Measurements from ENCODE around the gene CRIM1.

The CRIM1 gene

DNA sequence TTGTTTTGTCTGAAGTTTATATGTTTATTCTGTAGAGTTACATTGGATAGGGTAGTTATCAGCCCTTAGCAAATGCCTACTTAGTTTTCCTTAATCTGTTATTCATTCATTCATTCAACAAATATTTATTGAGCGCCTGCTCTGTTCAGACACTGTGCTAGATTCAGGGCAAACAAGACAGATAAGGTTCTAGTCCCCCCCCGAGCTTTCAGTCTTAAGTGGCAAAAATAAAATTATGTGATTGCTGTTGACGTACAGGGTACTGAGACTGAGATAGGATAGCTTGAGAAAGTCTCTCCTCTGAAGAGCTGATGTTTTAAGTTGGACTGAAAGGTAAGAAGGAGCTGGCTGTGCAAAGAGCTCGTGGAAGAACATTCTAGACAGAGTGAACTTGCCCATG, 58.7 kb downstream of the CRIM1 start:
- H3K4me3 ChIP-seq (ENCODE audit: low read length): no peak overlapping the region
- no peak for DNase-seq (ENCODE audit: low read depth, low spot score)

DNA sequence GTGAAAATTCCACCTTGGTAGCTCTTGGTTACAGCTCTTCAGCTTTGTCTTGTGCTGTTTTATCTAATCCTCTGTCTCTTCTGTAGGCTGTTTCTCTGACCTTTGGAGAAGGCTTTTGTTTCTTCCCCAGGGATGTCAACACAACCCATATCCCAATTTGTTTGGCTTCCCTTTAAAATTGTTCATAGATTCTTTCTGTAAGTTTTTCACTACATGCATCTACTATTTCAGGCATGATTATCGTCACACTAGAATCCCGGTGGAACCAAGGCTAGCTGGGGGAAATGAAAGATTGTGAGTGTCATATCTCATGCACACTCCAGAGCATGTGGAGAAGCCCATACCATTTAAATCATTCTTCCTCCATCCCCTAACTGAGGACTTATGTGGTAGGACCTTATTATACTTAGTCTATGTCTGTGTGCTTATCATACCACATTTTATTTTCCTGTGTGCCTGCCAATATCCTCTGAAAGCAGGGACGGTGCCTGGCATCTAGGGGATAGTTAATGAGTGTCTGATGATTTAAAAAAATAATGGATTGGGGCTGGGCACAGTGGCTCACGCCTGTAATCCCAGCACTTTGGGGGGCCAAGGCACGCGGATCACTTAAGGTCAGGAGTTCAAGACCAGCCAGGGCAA, 59.9 kb downstream of the CRIM1 start:
- no peak overlapping the region for H3K4me3 ChIP-seq (ENCODE audit: low read length)
- no peak for DNase-seq (ENCODE audit: low read depth, low spot score)

DNA sequence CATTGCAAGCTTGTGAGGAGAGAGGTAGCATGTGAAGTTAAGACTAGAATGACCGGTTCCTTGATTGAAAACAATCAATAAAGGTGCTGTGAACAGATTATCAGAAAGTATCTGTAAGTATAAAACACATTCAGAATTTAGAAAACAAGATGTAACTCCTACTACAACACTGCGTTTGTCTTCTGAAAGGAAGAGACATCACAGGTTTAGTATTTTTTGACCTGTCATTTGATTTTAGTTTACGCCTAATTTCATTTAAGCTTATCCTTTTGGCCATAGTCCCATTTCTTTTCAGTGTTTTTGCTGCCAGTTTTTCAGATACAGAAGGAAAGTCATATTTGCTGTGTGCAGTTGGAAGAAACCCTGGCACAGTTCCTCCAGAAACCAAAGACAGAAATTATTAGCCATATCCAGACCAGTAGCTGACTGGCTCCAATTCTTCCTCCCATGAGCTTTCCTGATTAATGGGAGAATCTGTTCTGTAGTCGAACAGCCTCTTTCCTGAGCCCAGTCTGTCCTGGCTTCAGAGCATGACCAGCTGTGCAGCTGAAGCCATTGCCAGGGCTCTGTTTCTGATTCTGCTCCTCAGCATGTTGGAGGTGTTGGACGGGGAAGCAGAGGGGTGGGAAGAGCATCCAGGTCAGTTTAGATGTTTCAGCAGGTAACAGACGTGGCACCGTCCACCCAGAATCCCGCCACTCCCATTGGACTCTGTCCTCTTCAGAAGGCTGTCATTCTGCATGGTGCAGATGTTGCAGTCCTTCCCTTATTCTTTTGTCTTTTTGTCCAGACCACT, 61.0 kb downstream of the CRIM1 start:
- no peak overlapping the region for H3K4me3 ChIP-seq (ENCODE audit: low read length)
- no peak for DNase-seq (ENCODE audit: low read depth, low spot score)

DNA sequence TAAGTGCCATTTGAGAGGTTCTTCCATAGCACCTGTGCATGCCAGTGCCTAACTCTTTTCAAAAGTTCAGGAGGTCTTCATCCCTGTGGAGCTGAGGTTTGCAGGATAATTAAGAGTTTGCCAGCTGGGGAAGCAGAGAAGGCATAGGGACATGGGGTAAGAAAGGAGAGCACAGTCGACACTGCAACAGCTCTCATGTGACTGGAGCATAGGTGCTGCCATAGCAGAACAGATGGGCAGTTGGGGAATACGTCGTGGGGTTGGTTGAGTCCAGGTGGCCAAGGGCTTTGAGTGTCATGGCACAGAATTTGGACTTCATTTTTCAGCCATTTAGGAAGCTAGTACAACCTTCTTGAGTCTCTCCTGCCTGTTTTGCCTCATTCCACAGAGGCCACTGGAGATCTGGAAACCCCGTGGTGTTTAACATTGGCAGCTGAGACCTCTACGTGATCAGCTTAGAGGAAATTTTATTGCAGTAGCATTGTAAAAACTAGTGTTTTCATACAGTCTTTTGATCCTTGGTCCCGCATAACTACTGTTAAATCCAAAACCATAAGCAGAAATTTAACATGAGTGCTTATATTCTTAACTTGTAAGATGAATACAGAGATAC, 65.1 kb downstream of the CRIM1 start:
- DNase-seq (ENCODE audit: low read depth, low spot score): no peak
- no peak overlapping the region for H3K4me3 ChIP-seq (ENCODE audit: low read length)

DNA sequence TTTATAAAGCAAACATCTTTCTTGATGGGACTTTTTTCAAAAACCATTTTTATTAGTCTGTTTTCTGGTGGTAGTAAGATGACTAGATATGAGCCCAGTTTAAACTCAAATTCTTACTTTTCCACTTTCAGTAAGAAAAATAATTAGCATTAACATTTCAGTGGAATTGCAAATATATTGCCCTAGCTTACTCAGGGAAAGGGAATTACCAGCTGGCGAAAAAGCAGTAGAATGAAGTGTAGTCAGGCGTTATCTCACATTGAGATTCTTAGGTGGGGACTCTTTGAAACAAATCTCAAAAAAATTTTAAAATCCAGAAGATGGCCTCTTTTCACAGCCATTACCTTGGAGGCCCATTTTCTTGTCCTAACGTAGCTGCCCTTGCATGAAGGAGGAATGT, 65.8 kb downstream of the CRIM1 start:
- no peak for DNase-seq (ENCODE audit: low read depth, low spot score)
- H3K4me3 ChIP-seq (ENCODE audit: low read length): no peak overlapping the region

DNA sequence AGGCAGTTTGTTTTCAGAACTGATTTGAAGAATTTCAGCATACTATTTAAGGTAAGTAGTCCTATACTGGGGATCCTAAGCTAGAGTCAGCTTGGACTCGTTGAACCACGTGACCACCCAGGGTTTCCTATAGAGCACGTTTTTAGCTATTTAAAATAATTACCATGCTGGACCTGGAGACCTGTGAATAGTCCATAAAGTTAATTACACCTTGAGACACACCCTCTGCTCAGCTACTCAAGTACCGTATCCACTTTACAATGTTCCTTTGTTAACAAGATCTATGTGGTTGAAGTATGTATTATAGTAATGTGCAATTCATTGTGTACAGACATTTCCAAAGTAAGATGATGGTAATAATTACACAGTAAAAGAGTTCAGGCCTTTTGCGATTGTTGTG, 67.6 kb downstream of the CRIM1 start:
- no peak for DNase-seq (ENCODE audit: low read depth, low spot score)
- H3K4me3 ChIP-seq (ENCODE audit: low read length): no peak overlapping the region

DNA sequence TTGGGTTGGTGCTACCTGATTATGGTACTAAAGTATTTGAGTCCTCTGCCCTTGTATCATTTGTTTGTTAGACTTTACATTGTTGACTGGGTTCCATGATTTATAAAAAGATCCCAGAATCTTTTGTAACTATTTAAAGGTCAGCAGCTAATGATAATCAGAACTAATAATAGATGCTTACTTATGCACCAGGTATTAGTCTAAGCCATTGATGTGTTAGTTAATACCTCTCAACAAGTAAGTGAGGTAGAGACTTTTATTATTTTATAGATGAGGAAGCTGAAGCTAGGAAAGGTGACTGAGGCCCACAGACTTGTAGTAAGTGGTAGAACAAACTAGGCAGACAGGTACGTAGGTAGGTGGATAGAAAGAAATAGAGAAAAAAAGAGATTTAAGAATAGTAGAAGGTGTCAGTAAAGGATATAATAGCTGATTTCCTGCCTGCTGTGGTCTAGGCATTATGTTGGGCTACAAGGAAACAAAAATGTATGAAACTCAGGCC, 68.1 kb downstream of the CRIM1 start:
- DNase-seq (ENCODE audit: low read depth, low spot score): no peak

DNA sequence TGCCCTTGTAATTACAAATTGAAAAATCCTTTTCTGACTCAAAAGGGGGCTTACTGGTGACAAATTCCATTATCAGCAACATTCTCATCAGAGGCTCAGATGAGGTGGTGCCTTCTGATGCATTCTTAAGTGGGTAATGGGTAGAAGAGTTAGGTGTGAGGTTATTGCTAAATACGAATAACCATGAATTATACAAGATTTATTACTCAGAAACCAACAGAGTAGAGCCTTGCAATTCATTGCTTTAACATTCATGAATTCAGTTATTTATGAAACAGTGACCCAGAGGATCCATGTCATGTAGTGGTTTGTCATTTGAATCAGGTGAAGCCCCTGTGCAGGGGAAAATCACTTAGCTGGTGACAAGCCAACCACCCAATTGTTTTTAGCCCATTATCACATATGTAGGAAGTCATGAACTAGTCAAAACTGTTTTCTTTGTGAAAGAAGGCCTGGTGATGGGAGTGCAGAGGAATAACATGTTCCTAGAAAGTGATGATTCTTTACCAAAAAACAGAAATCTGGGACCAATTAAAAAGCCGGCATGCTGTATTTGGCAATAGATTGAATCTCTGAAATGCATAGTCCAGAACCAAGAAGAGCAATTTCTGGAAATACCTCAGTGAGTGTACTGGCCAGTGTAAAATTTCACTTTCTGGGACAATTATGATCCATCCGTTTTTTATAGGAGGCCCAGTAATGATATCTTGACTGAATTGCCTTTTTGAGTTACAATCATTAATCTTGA, 70.2 kb downstream of the CRIM1 start:
- H3K4me3 ChIP-seq (ENCODE audit: low read length): no peak overlapping the region
- DNase-seq (ENCODE audit: low read depth, low spot score): no peak

More for the DNA sequence above, 68.1 kb downstream of the CRIM1 start:
- no peak overlapping the region for H3K4me3 ChIP-seq (ENCODE audit: low read length)

DNA sequence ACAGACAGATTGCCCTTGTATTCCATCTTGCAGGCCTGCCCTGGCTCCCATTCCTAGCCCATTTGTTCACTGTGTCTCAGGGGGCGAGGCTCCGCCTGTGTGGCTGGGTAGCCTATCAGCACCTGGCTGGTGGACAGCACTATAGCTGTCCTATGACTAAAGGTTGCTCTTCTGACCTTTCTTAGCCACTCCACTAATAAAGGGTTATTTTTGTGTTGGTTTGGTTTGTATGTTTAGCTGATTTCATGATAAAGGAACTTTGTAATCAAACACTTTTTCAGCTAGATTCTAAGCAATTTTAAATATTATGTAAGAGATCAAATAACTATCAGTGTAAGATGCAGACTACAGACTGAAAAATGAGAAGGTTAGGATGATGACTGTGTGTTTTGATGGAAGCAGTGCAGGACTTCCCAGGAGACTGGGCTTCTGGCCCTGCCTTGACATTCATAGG, 72.2 kb downstream of the CRIM1 start:
- no peak for DNase-seq (ENCODE audit: low read depth, low spot score)
- H3K4me3 ChIP-seq (ENCODE audit: low read length): no peak overlapping the region

DNA sequence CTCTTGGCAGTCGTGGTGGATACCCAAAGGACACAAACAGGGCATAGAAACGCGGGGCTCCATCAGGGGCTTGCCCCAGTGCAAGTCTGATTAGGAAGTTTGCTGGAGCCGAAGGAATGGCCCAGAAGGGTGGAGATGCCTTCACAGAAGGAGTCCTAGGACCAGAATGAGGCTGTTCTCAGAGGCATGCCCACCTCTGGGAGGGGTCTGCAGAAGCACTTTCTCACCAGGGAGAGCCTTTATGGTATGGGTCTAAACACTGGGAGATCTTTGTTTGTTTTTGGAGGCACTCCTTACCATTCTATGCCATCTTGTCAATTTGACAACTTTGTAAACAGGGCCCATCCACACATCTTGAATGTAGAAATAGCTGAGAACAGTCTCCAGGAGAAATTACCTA, 75.0 kb downstream of the CRIM1 start:
- DNase-seq (ENCODE audit: low read depth, low spot score): no peak

DNA sequence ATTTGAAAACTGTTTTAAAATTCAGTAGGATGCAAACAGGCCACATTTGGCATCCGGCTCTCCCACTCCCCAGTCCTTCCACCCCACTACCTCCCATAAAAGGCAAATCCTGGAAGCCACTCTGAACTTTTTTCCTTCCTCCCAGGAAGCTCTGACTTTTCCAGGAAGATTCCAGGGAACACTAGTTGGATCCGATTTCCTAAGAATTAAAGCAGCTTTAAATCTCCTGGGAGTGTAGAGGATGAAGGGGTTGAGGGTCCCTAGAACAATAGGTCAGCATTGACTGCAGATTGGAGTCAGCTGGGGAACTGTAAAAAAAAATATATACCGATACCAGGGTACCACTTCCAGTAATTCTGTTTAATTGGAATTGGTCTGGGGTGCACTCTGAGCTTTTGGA, 76.9 kb downstream of the CRIM1 start:
- no peak overlapping the region for H3K4me3 ChIP-seq (ENCODE audit: low read length)
- no peak for DNase-seq (ENCODE audit: low read depth, low spot score)

More for the DNA sequence above, 75.0 kb downstream of the CRIM1 start:
- H3K4me3 ChIP-seq (ENCODE audit: low read length): no peak overlapping the region

DNA sequence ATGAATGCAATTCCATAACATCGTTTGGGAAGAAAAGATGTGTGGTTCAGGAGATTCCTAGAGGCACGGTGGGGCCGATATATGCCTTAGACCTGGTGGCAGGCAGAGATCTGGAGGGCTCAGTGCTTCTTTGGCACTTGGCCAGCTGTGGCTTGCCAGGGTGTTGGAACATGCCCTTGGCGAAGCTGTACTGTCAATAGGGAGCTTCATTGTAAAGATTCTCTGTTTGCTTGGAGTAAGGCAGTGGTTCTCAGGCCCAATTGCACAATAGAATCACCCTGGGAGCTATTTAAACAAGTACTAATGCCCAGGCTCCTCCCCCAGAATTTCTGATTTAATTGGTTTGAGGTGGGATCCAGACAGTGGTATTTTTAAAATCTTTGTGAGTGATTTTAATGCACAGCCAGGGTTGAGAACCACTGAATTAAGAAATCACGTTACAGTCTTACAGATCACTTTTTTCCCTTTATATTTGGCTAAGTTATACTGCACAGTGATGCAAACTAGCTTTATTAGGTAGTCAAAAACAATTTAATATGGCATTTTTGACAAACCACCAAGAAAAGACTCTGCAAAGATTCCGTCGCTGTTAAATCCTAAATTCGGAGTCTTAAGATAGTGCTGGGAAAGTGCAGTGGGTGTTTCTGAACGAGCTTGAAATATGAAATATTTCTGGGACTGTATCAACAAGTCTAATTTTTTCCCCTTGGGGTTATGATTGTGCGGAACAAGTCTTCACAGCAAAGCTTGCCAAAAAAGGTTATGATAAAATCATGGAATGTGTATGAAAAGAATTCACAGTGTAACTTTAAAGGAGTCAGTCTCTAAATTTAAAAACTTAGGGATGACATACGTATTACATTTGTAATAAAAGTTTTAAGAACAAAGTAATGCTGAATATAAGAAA, 78.0 kb downstream of the CRIM1 start:
- no peak for DNase-seq (ENCODE audit: low read depth, low spot score)
- no peak overlapping the region for H3K4me3 ChIP-seq (ENCODE audit: low read length)

DNA sequence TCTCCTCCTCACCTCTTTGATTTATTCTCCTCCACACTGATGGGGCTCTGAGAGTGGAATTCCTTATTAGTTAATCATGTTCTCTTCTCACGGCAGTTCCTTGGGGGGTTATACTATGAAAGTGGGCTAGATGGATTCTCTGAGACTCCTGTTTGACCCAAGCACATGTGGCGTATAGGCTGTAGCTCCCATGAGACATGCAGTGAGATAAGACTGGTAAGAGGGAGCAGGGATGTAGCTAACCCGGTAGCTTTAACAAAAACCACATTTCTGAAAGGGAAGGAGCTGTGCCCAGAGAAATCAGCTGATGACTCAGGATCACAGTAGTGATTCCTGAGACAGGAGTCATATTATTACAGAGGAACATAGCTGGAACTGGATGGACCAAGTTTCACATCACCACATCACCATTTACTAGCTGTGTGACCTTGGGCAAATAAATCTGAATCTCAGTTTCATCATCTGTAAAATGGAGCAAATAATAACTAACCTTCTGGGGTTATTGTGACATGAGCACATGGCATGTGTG, 82.9 kb downstream of the CRIM1 start:
- no peak overlapping the region for H3K4me3 ChIP-seq (ENCODE audit: low read length)
- DNase-seq (ENCODE audit: low read depth, low spot score): no peak

DNA sequence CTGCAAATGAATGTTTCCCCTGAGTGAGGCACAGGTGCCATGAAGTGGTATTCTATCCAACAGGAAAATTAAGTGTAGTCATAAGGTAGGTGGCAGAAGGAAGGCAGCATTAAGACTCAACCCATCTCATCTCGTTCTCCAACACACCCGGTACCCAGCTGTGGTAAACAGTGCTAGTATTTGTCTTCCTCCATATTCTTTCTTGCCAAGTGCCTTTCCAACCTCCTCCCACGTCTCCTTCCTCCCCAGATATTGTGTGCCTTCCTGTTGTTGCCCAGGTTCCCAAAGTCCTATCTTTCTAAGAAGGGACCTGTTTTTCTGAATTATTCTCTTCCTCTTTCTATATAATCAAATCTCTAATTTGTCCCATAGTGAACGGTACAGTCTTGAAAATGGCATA, 83.5 kb downstream of the CRIM1 start:
- H3K4me3 ChIP-seq (ENCODE audit: low read length): no peak overlapping the region
- DNase-seq (ENCODE audit: low read depth, low spot score): no peak

DNA sequence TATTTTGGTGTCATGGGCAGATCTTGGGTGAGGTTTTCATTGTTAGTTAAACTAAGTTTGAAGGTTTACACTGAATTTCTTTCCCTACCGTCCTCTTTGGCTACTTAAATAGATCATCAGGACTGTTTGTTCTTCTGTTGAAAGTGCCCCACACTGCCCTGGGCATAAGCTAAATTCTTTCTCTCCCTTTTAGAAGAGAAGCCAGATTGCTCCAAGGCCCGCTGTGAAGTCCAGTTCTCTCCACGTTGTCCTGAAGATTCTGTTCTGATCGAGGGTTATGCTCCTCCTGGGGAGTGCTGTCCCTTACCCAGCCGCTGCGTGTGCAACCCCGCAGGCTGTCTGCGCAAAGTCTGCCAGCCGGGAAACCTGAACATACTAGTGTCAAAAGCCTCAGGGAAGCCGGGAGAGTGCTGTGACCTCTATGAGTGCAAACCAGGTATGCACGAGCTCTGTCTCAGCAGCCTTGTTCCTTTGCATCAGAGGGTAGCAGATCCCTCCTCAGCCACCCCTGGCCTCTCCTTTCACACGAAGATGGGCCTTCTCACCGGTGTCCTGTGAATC, 85.6 kb downstream of the CRIM1 start:
- no peak overlapping the region for H3K4me3 ChIP-seq (ENCODE audit: low read length)
- DNase-seq (ENCODE audit: low read depth, low spot score): no peak

DNA sequence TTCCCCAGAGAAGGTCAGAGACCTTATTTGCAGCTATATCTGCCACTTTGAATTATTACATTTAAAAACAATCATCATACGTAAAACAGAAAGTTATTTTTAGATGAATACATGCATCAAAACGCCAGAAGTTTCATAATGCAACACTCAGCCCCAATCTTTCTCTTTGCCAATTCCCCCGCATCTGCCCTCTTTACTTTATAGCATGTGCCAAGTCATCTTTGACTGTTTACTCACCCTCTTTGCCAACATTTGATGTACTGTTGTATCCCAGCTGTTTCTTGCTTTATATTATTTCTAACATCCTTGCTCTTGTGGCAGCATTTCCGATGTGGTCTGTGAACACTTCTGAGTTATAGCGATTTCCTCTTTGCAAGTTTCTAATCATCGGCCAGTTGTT, 86.2 kb downstream of the CRIM1 start:
- no peak overlapping the region for H3K4me3 ChIP-seq (ENCODE audit: low read length)

DNA sequence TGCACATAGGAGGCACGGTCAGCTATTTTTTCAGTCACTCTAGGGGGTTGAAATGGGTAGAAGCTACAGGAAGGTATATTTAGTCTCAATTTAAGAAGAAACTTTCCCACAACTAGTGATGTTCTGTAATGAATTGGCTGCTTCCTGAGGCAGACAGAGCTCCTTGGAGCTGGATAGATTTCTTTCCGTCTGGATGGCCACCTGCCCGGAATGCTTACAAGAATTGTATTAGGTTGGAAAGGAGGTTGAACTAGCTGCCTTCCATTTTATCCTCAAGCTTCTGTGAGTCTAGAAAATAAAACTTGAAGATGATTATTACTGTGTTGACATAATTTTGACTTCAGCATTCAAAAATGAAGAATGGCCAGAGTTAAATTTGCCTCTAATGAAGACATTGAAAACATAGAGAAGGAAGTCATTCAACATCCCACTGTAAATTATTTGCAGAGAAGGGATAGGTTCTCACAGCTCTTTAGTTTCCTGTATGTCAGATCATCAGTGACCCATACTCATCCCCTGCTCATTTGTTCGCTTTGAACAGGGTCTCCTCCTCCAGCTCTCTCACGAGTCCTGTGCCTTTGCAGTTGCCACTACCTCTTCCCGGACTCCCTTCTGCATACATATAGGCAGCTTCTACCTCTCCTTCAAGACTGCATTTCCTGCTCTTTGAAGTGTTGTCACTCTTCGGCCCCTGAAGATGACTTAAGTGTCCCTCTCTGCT, 88.8 kb downstream of the CRIM1 start:
- DNase-seq (ENCODE audit: low read depth, low spot score): no peak

More for the DNA sequence above, 86.2 kb downstream of the CRIM1 start:
- peak; percentile 42 for DNase-seq (ENCODE audit: low read depth, low spot score)

More for the DNA sequence above, 88.8 kb downstream of the CRIM1 start:
- no peak overlapping the region for H3K4me3 ChIP-seq (ENCODE audit: low read length)
